ENCODE data around the gene CERKL.

Gene CERKL

GRCh38 chr2:181639686-181640085, 17.2 kb downstream of the CERKL start:
- in situ Hi-C loops (cut with MboI; ENCODE audit: low pct_unique_long_range_greater_than_20kb, low sequenced_read_pairs): no loop called here
- no peak for DNase-seq

GRCh38 chr2:181632733-181633401, 24.0 kb downstream of the CERKL start:
- in situ Hi-C loops (cut with MboI; ENCODE audit: low pct_unique_long_range_greater_than_20kb, low sequenced_read_pairs): no loop called here

GRCh38 chr2:181628590-181629585, 28.0 kb downstream of the CERKL start:
- in situ Hi-C loops (cut with MboI; ENCODE audit: low pct_unique_long_range_greater_than_20kb, low sequenced_read_pairs): no loop called here
- DNase-seq: no peak

More at GRCh38 chr2:181632733-181633401, 24.0 kb downstream of the CERKL start:
- no peak for DNase-seq

- DNase-seq: no peak
- in situ Hi-C loops (cut with MboI; ENCODE audit: low pct_unique_long_range_greater_than_20kb, low sequenced_read_pairs): no loop called here
Observed at GRCh38 chr2:181627545-181627944, 29.4 kb downstream of the CERKL start.

GRCh38 chr2:181626671-181627070, 30.2 kb downstream of the CERKL start:
- in situ Hi-C loops (cut with MboI; ENCODE audit: low pct_unique_long_range_greater_than_20kb, low sequenced_read_pairs): no loop called here
- no peak for DNase-seq

- in situ Hi-C loops (cut with MboI; ENCODE audit: low pct_unique_long_range_greater_than_20kb, low sequenced_read_pairs): no loop called here
- DNase-seq: no peak
Observed at GRCh38 chr2:181623159-181623558, 33.7 kb downstream of the CERKL start.

- in situ Hi-C loops (cut with MboI; ENCODE audit: low pct_unique_long_range_greater_than_20kb, low sequenced_read_pairs): no loop called here
- DNase-seq: no peak
Observed at GRCh38 chr2:181621779-181622490, 35.0 kb downstream of the CERKL start.

GRCh38 chr2:181619516-181619915, 37.4 kb downstream of the CERKL start:
- in situ Hi-C loops (cut with MboI; ENCODE audit: low pct_unique_long_range_greater_than_20kb, low sequenced_read_pairs): no loop called here

GRCh38 chr2:181616715-181617114, 40.2 kb downstream of the CERKL start:
- in situ Hi-C loops (cut with MboI; ENCODE audit: low pct_unique_long_range_greater_than_20kb, low sequenced_read_pairs): no loop called here
- DNase-seq: no peak

More at GRCh38 chr2:181619516-181619915, 37.4 kb downstream of the CERKL start:
- DNase-seq: no peak

GRCh38 chr2:181614874-181615638, 41.8 kb downstream of the CERKL start:
- no peak for DNase-seq
- in situ Hi-C loops (cut with MboI; ENCODE audit: low pct_unique_long_range_greater_than_20kb, low sequenced_read_pairs): no loop called here

- in situ Hi-C loops (cut with MboI; ENCODE audit: low pct_unique_long_range_greater_than_20kb, low sequenced_read_pairs): no loop called here
- DNase-seq: no peak
Observed at GRCh38 chr2:181613241-181613640, 43.7 kb downstream of the CERKL start.

- no peak for DNase-seq
- in situ Hi-C loops (cut with MboI; ENCODE audit: low pct_unique_long_range_greater_than_20kb, low sequenced_read_pairs): no loop called here
Observed at GRCh38 chr2:181607629-181608590, 49.0 kb downstream of the CERKL start.

- in situ Hi-C loops (cut with MboI; ENCODE audit: low pct_unique_long_range_greater_than_20kb, low sequenced_read_pairs): no loop called here
- no peak for DNase-seq
Observed at GRCh38 chr2:181605889-181606837, 50.7 kb downstream of the CERKL start.

GRCh38 chr2:181602017-181602416, 54.9 kb downstream of the CERKL start:
- DNase-seq: peak; percentile 23
- in situ Hi-C loops (cut with MboI; ENCODE audit: low pct_unique_long_range_greater_than_20kb, low sequenced_read_pairs): no loop called here

- in situ Hi-C loops (cut with MboI; ENCODE audit: low pct_unique_long_range_greater_than_20kb, low sequenced_read_pairs): loop anchor here (25.0 kb wide), 1 partner anchor 116 kb away; no protein-coding TSS in a partner anchor
- DNase-seq: no peak
Observed at GRCh38 chr2:181596556-181596955, 60.3 kb downstream of the CERKL start.

- in situ Hi-C loops (cut with MboI; ENCODE audit: low pct_unique_long_range_greater_than_20kb, low sequenced_read_pairs): loop anchor here (25.0 kb wide), 1 partner anchor 118 kb away; no protein-coding TSS in a partner anchor
Observed at GRCh38 chr2:181594322-181594721, 62.6 kb downstream of the CERKL start.

GRCh38 chr2:181589779-181590178, 67.1 kb downstream of the CERKL start:
- in situ Hi-C loops (cut with MboI; ENCODE audit: low pct_unique_long_range_greater_than_20kb, low sequenced_read_pairs): loop anchor here (25.0 kb wide), 1 partner anchor 123 kb away; no protein-coding TSS in a partner anchor
- DNase-seq: no peak

More at GRCh38 chr2:181594322-181594721, 62.6 kb downstream of the CERKL start:
- DNase-seq: no peak

All from KBM-7 (cell line).